H1 (cell line): ENCODE data around the gene PDHX. TPM values are rescaled to one million over a fixed set of nuclear protein-coding genes. Genes with fewer than 3 reads are reported as not detected.

Experiments
- BACH1 ChIP-seq: IDR thresholded peaks from 2 replicates; pipeline ENCODE4 v1.6.1; 2012; ENCODE audit warnings: low read length, improper control_type of control experiment
- CBX8 ChIP-seq: fragments of 300-800, 300-1000 bp; sonication (generic); IDR thresholded peaks from 2 replicates; pipeline ENCODE4 v1.7.1; 2016; ENCODE audit warnings: low read depth, low read length, borderline replicate concordance
- CREB1 ChIP-seq: IDR thresholded peaks from 2 replicates; pipeline ENCODE4 v1.6.1; 2012; ENCODE audit warnings: inconsistent platforms
- RBBP5 ChIP-seq: IDR thresholded peaks from 2 replicates; pipeline ENCODE4 v1.7.1; 2012; ENCODE audit warnings: low read depth, mild to moderate bottlenecking, inconsistent platforms, low read length, moderate library complexity, borderline replicate concordance
- RXRA ChIP-seq: IDR thresholded peaks from 2 replicates; pipeline ENCODE4 v1.6.1; 2011; ENCODE audit warnings: low read depth, mild to moderate bottlenecking, low read length, moderate library complexity; ENCODE audit not compliant: insufficient read depth
- polyA plus RNA-seq, 7 experiments: library from polyadenylated mRNA; depleted of rRNA in 3 of 7; stranded (reverse) in 5 of 7; unstranded in 2 of 7; fragments of >200 nt in 5 of 7; fragments of 200-250 nt in 2 of 7; gene quantifications; 1 replicate in 5 of 7; 2 replicates in 1 of 7; 4 replicates in 1 of 7; pipeline versions ENCODE4 v1.2.1 to v1.2.3, GENCODE V29; 2011 to 2013; ENCODE audit warnings: missing spikeins in 2 of 7, mixed read lengths in 2 of 7
- total RNA-seq: library from RNA; stranded (reverse); fragmentation: NEBNext Ultra II Directional; extraction: Animal tissue kit (Norgen Biotek cat#: 25700); gene quantifications from 2 replicates; pipeline ENCODE4 v1.2.1, GENCODE V29; 2021
- TF ChIP-seq, protein P1 (sequence below): IDR thresholded peaks from 2 replicates; pipeline ENCODE4 v1.6.1; 2012; ENCODE audit warnings: low read length, inconsistent platforms
- TF ChIP-seq, protein P2 (sequence below): fragments of 300-600 bp; sonication (generic); IDR thresholded peaks from 2 replicates; pipeline ENCODE4 v1.7.1; 2012; ENCODE audit warnings: low read length, moderate library complexity, mild to moderate bottlenecking, inconsistent platforms; ENCODE audit not compliant: insufficient replicate concordance

Gene PDHX
- total and polyA plus RNA-seq, 2 of the 8 experiments (the other 6 are each of a cell fraction or from before 2014, with no cell fraction given) = 12.4 to 51.9 TPM

DNA sequence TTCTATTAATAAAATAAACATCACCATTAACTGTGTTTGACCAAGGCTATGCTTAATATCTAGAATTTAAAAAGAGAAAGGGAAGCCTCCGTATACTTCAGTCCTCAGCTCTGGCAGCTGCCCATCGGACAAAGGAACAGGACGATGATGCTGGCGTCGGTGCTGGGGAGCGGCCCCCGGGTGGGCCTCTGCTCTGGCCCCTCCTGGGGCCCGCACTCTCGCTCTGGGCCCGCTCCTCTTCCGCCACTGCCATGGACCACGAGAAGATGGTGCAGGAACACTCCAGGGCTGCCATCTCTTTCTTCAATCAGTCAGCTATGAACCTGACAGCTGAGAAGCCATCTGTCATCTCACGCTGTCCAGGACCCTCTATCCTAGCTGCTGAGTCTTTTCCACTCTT lies 25.3 kb downstream of the PDHX start (continued):
- TF ChIP-seq, protein P1, sequence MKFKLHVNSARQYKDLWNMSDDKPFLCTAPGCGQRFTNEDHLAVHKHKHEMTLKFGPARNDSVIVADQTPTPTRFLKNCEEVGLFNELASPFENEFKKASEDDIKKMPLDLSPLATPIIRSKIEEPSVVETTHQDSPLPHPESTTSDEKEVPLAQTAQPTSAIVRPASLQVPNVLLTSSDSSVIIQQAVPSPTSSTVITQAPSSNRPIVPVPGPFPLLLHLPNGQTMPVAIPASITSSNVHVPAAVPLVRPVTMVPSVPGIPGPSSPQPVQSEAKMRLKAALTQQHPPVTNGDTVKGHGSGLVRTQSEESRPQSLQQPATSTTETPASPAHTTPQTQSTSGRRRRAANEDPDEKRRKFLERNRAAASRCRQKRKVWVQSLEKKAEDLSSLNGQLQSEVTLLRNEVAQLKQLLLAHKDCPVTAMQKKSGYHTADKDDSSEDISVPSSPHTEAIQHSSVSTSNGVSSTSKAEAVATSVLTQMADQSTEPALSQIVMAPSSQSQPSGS = no peak
- no peak for TF ChIP-seq RXRA
- TF ChIP-seq, protein P2, sequence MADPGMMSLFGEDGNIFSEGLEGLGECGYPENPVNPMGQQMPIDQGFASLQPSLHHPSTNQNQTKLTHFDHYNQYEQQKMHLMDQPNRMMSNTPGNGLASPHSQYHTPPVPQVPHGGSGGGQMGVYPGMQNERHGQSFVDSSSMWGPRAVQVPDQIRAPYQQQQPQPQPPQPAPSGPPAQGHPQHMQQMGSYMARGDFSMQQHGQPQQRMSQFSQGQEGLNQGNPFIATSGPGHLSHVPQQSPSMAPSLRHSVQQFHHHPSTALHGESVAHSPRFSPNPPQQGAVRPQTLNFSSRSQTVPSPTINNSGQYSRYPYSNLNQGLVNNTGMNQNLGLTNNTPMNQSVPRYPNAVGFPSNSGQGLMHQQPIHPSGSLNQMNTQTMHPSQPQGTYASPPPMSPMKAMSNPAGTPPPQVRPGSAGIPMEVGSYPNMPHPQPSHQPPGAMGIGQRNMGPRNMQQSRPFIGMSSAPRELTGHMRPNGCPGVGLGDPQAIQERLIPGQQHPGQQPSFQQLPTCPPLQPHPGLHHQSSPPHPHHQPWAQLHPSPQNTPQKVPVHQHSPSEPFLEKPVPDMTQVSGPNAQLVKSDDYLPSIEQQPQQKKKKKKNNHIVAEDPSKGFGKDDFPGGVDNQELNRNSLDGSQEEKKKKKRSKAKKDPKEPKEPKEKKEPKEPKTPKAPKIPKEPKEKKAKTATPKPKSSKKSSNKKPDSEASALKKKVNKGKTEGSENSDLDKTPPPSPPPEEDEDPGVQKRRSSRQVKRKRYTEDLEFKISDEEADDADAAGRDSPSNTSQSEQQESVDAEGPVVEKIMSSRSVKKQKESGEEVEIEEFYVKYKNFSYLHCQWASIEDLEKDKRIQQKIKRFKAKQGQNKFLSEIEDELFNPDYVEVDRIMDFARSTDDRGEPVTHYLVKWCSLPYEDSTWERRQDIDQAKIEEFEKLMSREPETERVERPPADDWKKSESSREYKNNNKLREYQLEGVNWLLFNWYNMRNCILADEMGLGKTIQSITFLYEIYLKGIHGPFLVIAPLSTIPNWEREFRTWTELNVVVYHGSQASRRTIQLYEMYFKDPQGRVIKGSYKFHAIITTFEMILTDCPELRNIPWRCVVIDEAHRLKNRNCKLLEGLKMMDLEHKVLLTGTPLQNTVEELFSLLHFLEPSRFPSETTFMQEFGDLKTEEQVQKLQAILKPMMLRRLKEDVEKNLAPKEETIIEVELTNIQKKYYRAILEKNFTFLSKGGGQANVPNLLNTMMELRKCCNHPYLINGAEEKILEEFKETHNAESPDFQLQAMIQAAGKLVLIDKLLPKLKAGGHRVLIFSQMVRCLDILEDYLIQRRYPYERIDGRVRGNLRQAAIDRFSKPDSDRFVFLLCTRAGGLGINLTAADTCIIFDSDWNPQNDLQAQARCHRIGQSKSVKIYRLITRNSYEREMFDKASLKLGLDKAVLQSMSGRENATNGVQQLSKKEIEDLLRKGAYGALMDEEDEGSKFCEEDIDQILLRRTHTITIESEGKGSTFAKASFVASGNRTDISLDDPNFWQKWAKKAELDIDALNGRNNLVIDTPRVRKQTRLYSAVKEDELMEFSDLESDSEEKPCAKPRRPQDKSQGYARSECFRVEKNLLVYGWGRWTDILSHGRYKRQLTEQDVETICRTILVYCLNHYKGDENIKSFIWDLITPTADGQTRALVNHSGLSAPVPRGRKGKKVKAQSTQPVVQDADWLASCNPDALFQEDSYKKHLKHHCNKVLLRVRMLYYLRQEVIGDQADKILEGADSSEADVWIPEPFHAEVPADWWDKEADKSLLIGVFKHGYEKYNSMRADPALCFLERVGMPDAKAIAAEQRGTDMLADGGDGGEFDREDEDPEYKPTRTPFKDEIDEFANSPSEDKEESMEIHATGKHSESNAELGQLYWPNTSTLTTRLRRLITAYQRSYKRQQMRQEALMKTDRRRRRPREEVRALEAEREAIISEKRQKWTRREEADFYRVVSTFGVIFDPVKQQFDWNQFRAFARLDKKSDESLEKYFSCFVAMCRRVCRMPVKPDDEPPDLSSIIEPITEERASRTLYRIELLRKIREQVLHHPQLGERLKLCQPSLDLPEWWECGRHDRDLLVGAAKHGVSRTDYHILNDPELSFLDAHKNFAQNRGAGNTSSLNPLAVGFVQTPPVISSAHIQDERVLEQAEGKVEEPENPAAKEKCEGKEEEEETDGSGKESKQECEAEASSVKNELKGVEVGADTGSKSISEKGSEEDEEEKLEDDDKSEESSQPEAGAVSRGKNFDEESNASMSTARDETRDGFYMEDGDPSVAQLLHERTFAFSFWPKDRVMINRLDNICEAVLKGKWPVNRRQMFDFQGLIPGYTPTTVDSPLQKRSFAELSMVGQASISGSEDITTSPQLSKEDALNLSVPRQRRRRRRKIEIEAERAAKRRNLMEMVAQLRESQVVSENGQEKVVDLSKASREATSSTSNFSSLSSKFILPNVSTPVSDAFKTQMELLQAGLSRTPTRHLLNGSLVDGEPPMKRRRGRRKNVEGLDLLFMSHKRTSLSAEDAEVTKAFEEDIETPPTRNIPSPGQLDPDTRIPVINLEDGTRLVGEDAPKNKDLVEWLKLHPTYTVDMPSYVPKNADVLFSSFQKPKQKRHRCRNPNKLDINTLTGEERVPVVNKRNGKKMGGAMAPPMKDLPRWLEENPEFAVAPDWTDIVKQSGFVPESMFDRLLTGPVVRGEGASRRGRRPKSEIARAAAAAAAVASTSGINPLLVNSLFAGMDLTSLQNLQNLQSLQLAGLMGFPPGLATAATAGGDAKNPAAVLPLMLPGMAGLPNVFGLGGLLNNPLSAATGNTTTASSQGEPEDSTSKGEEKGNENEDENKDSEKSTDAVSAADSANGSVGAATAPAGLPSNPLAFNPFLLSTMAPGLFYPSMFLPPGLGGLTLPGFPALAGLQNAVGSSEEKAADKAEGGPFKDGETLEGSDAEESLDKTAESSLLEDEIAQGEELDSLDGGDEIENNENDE = no peak
- TF ChIP-seq CREB1 = no peak
- no peak for TF ChIP-seq BACH1
- TF ChIP-seq RBBP5 = no peak
- no peak for TF ChIP-seq CBX8
- TF ChIP-seq, all 59 proteins: peak for 0
